Gastroesophageal sphincter (tissue), 3 donors: ENCODE measurements around the gene NUDT14.

Experiments used
- EP300 ChIP-seq: sonication (generic); formaldehyde crosslinking; IDR thresholded peaks from one replicate; pipeline ENCODE4 v1.6.1; 2017; ENCODE audit warnings: antibody characterized with exemption, mild to moderate bottlenecking
- POLR2A ChIP-seq, 2 donors: fragments of 450-650 bp; IDR thresholded peaks; one replicate each; pipeline ENCODE4 v1.6.1; 2017; ENCODE audit warnings: antibody characterized with exemption in 2 of 2, mild to moderate bottlenecking in 2 of 2, moderate library complexity in 1 of 2
- TF ChIP-seq, protein P1 (sequence below), 4 experiments: fragments of 200-600 bp in 2 of 4; fragments of 450-650 bp in 2 of 4; sonication (generic) in 1 of 4; IDR thresholded peaks; one replicate each; pipeline ENCODE4 v1.5.1; 2017 to 2019; ENCODE audit warnings: antibody characterized with exemption in 4 of 4, mild to moderate bottlenecking in 2 of 4, moderate library complexity in 2 of 4

DNA sequence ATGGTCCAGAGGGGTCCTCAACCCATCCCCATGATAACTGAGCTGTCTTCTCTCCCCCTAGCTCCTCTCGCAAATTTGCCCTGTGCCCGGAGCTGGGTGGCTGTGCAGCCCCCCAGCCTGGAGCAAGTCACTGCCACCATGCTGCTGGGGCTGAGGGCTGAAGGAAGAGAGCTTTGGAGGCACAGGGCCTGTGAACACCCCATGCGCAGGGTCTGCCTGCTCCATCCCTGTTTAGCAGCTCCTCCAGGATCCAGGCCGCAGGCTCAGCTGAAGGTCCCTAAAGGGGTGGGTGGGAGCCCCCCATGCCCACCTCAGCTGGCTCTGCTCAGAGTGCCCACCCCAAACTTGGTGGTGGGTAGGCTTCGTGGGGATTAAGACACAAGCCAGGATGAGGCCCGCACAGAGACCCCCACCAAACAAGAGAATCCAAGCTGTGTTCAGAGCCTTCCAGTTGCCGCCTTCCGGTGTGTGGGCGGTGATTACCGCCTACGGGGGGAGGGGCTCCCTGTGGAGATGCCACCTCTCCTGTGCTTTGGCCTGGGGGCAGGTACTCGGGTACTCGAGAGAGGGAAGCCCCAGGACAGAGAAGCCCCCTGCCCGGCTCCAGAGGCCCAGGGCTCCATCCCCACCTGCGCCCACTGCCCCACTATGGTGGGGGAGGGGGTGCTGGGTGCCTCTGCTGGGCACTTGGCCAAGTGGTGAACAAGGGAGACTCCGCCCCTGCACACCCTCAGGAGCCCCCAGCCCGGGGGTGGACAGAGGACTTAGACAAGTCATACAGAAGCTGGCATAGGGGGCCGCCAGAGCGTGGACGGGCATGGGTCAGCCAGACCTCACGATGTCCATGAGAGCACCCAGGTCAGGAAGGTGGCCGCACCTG, 11.1 kb downstream of the NUDT14 start:
- TF ChIP-seq, protein P1, sequence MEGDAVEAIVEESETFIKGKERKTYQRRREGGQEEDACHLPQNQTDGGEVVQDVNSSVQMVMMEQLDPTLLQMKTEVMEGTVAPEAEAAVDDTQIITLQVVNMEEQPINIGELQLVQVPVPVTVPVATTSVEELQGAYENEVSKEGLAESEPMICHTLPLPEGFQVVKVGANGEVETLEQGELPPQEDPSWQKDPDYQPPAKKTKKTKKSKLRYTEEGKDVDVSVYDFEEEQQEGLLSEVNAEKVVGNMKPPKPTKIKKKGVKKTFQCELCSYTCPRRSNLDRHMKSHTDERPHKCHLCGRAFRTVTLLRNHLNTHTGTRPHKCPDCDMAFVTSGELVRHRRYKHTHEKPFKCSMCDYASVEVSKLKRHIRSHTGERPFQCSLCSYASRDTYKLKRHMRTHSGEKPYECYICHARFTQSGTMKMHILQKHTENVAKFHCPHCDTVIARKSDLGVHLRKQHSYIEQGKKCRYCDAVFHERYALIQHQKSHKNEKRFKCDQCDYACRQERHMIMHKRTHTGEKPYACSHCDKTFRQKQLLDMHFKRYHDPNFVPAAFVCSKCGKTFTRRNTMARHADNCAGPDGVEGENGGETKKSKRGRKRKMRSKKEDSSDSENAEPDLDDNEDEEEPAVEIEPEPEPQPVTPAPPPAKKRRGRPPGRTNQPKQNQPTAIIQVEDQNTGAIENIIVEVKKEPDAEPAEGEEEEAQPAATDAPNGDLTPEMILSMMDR (IDR thresholded peaks at IDR 0.05): no peak
- TF ChIP-seq EP300: no peak
- no peak for TF ChIP-seq POLR2A (IDR thresholded peaks at IDR 0.05)
